Subcutaneous abdominal adipose tissue (tissue), 5 donors: ENCODE results near the gene GRXCR2.

Source experiments
- H3K27ac ChIP-seq: one replicate; pipeline ENCODE4 v1.7.0; 2013; ENCODE audit warnings: low read depth, mild to moderate bottlenecking, inconsistent platforms, low read length, moderate library complexity
- H3K27me3 ChIP-seq, 5 donors: one replicate each; pipeline ENCODE4 v1.7.0; 2013; ENCODE audit warnings: low read length in 5 of 5, inconsistent platforms in 1 of 5; ENCODE audit not compliant: control insufficient read depth in 5 of 5, insufficient read depth in 4 of 5
- H3K36me3 ChIP-seq, 5 donors: one replicate each; pipeline ENCODE4 v1.7.0; 2013; ENCODE audit warnings: low read length in 5 of 5; ENCODE audit not compliant: control insufficient read depth in 5 of 5, insufficient read depth in 5 of 5
- H3K4me1 ChIP-seq, 5 donors: one replicate each; pipeline ENCODE4 v1.7.0; 2013; ENCODE audit warnings: low read length in 5 of 5, mild to moderate bottlenecking in 3 of 5, moderate library complexity in 1 of 5; ENCODE audit not compliant: control insufficient read depth in 5 of 5, insufficient read depth in 5 of 5
- H3K4me3 ChIP-seq, 5 donors: one replicate each; pipeline ENCODE4 v1.7.0; 2013; ENCODE audit warnings: low read length in 5 of 5, low read depth in 1 of 5
- H3K9ac ChIP-seq, 5 donors: one replicate each; pipeline ENCODE4 v1.7.0; 2013; ENCODE audit warnings: low read length in 5 of 5, mild to moderate bottlenecking in 4 of 5, moderate library complexity in 3 of 5
- H3K9me3 ChIP-seq, 5 donors: one replicate each; pipeline ENCODE4 v1.7.0; 2013; ENCODE audit warnings: low read length in 5 of 5; ENCODE audit not compliant: control insufficient read depth in 5 of 5
- donor health status: healthy.
- donor health status: healthy.
- donor health status: healthy.
- donor health status: healthy.
- donor health status: healthy.

GRXCR2 gene

GRCh38 chr5:145859453-145859852, 13.4 kb downstream of the GRXCR2 start:
- H3K9me3 ChIP-seq: no peaks in the 10 kb centered on the region
- H3K9ac ChIP-seq: no peak overlapping the region
- H3K27ac ChIP-seq: no peak overlapping the region
- H3K4me1 ChIP-seq: peaks cover 0 to 18% (median 13%) of the 10 kb centered on the region in 5 donors
- H3K27me3 ChIP-seq: no peaks in the 10 kb centered on the region
- no peak overlapping the region for H3K4me3 ChIP-seq
- H3K36me3 ChIP-seq: no peaks in the 10 kb centered on the region

- H3K36me3 ChIP-seq: no peaks in the 10 kb centered on the region
- H3K27me3 ChIP-seq: no peaks in the 10 kb centered on the region
- no peak overlapping the region for H3K27ac ChIP-seq
- H3K4me3 ChIP-seq: no peak overlapping the region
- H3K9me3 ChIP-seq: no peaks in the 10 kb centered on the region
- no peak overlapping the region for H3K9ac ChIP-seq
- H3K4me1 ChIP-seq: peaks cover 0 to 19% (median 13%) of the 10 kb centered on the region in 5 donors
Measured at GRCh38 chr5:145858959-145859358, 13.9 kb downstream of the GRXCR2 start.

GRCh38 chr5:145856285-145856818, 16.5 kb downstream of the GRXCR2 start:
- Histone ChIP-seq H3K27me3 (no peaks in the 10 kb centered on the region), H3K9me3 (no peaks in the 10 kb centered on the region), H3K4me1 (peaks cover 0 to 19% (median 13%) of the 10 kb centered on the region in 5 donors), H3K9ac (peak overlapping the region in 4 of 5 donors; percentile 45 to 65 (median 57)), H3K4me3 (peak overlapping the region; percentile 59 to 72 (median 62)), H3K27ac (peak overlapping the region; percentile 52), H3K36me3 (no peaks in the 10 kb centered on the region)

GRCh38 chr5:145855763-145856267, 17.0 kb downstream of the GRXCR2 start:
- peak overlapping the region; percentile 52 for H3K27ac ChIP-seq
- peak overlapping the region in 4 of 5 donors; percentile 45 to 65 (median 57) for H3K9ac ChIP-seq
- H3K27me3 ChIP-seq: no peaks in the 10 kb centered on the region
- H3K36me3 ChIP-seq: no peaks in the 10 kb centered on the region
- peaks cover 0 to 19% (median 13%) of the 10 kb centered on the region in 5 donors for H3K4me1 ChIP-seq
- H3K9me3 ChIP-seq: no peaks in the 10 kb centered on the region
- H3K4me3 ChIP-seq: peak overlapping the region; percentile 59 to 72 (median 62)

- H3K27ac ChIP-seq: no peak overlapping the region
- H3K4me1 ChIP-seq: peaks cover 0 to 19% (median 13%) of the 10 kb centered on the region in 5 donors
- H3K36me3 ChIP-seq: no peaks in the 10 kb centered on the region
- H3K9me3 ChIP-seq: no peaks in the 10 kb centered on the region
- H3K27me3 ChIP-seq: no peaks in the 10 kb centered on the region
- no peak overlapping the region for H3K4me3 ChIP-seq
- no peak overlapping the region for H3K9ac ChIP-seq
Measured at GRCh38 chr5:145854651-145855258, 18.1 kb downstream of the GRXCR2 start.

- H3K9me3 ChIP-seq: no peaks in the 10 kb centered on the region
- H3K27me3 ChIP-seq: no peaks in the 10 kb centered on the region
- peaks cover 0 to 19% (median 13%) of the 10 kb centered on the region in 5 donors for H3K4me1 ChIP-seq
- H3K36me3 ChIP-seq: no peaks in the 10 kb centered on the region
- no peak overlapping the region for H3K4me3 ChIP-seq
- no peak overlapping the region for H3K9ac ChIP-seq
- no peak overlapping the region for H3K27ac ChIP-seq
Measured at GRCh38 chr5:145853781-145854376, 18.9 kb downstream of the GRXCR2 start.

- H3K27ac ChIP-seq: no peak overlapping the region
- no peaks in the 10 kb centered on the region for H3K36me3 ChIP-seq
- peaks cover 0 to 19% (median 13%) of the 10 kb centered on the region in 5 donors for H3K4me1 ChIP-seq
- H3K27me3 ChIP-seq: no peaks in the 10 kb centered on the region
- no peak overlapping the region for H3K4me3 ChIP-seq
- H3K9me3 ChIP-seq: no peaks in the 10 kb centered on the region
- H3K9ac ChIP-seq: no peak overlapping the region
Measured at GRCh38 chr5:145852990-145853389, 19.8 kb downstream of the GRXCR2 start.

- H3K36me3 ChIP-seq: no peaks in the 10 kb centered on the region
- no peaks in the 10 kb centered on the region for H3K4me1 ChIP-seq
- H3K9ac ChIP-seq: no peak overlapping the region
- H3K27ac ChIP-seq: no peak overlapping the region
- no peaks in the 10 kb centered on the region for H3K9me3 ChIP-seq
- H3K27me3 ChIP-seq: no peaks in the 10 kb centered on the region
- H3K4me3 ChIP-seq: no peak overlapping the region
Measured at GRCh38 chr5:145848854-145849253, 24.0 kb downstream of the GRXCR2 start.

- Histone ChIP-seq H3K4me1 (no peaks in the 10 kb centered on the region), H3K27ac (no peak overlapping the region), H3K27me3 (no peaks in the 10 kb centered on the region), H3K9me3 (no peaks in the 10 kb centered on the region), H3K36me3 (no peaks in the 10 kb centered on the region), H3K4me3 (no peak overlapping the region), H3K9ac (no peak overlapping the region)
Measured at GRCh38 chr5:145847499-145848497, 25.0 kb downstream of the GRXCR2 start.
